ENCODE results near the gene NPIPA3.
"Not testable (repeated sequence)": the region's sequence is repeated elsewhere in the genome, so short reads cannot be mapped to it uniquely, and the experiment has no call there.

NPIPA3 gene

DNA sequence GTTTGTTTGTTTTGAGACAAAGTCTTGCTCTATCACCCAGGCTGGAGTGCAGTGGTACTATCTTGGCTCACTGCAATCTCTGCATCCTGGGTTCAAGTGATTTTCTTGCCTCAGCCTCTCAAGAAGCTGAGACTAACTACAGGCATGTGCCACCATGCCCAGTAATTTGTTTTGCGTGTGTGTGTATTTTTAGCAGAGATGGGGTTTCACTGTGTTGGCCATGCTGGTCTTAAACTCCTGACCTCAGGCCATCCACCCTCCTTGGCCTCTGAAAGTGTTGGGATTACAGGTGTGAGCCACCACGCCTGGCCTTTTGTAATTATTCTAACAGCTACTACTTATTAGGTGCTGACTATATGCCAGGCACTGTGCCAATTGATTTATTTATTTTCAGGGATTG is 72.4 kb downstream of the NPIPA3 start:
- not testable (repeated sequence) for DNase-seq (ENCODE audit: low spot score)
